ENCODE data around the gene PIP5K1B. TPM values are rescaled to one million over a fixed set of nuclear protein-coding genes. Genes with fewer than 3 reads are reported as not detected.

The PIP5K1B gene
- total RNA-seq, 2 experiments from 2014 or later, result 3.8 to 10.7 TPM

- intact Hi-C loops (cut with micrococcal nuclease; ENCODE audit: unreplicated experiment), result no loop called here
- peaks cover 19% of the 10 kb centered on the region for H3K4me1 ChIP-seq (ENCODE audit: insufficient read depth, low read length, poor library complexity, severe bottlenecking)
- H3K9me2 ChIP-seq (ENCODE audit: insufficient read depth, low read length), result no peaks in the 10 kb centered on the region
- no peak overlapping the region for H3K4me2 ChIP-seq (ENCODE audit: low read length)
- ChIA-PET POLR2A (no interaction called here), CTCF (ENCODE audit: unreplicated experiment) (no interaction called here)
- TF ChIP-seq EZH2phosphoT487 (IDR thresholded peaks at IDR 0.05; ENCODE audit: borderline replicate concordance, low read depth, low read length), result no peak
- TF ChIP-seq CTCF (conservative IDR thresholded peaks at IDR 0.05; ENCODE audit: low read length), result no peak
- no TSS peak for BruUV-seq (replicated peaks)
- no peak overlapping the region for H2AFZ ChIP-seq (ENCODE audit: low read length)
- no peaks in the 10 kb centered on the region for H3K36me3 ChIP-seq (ENCODE audit: insufficient read depth, low read length)
- no peaks in the 10 kb centered on the region for H4K20me1 ChIP-seq (ENCODE audit: insufficient read depth, low read length)
- H3K4me3 ChIP-seq (ENCODE audit: low read depth, low read length, poor library complexity, severe bottlenecking), result no peak overlapping the region
- no peaks in the 10 kb centered on the region for H3K79me2 ChIP-seq (ENCODE audit: insufficient read depth, low read depth, low read length)
- DNase-seq (ENCODE audit: low spot score), result no peak
- no peak overlapping the region for H3K27ac ChIP-seq (ENCODE audit: low read depth, low read length, poor library complexity, severe bottlenecking)
- H3K9me3 ChIP-seq (ENCODE audit: low read length), result no peaks in the 10 kb centered on the region
Observed at GRCh38 chr9:68794898-68795297, 89.9 kb downstream of the PIP5K1B start.

- H3K79me2 ChIP-seq (ENCODE audit: insufficient read depth, low read depth, low read length), result no peaks in the 10 kb centered on the region
- H4K20me1 ChIP-seq (ENCODE audit: insufficient read depth, low read length), result no peaks in the 10 kb centered on the region
- H3K4me2 ChIP-seq (ENCODE audit: low read length), result no peak overlapping the region
- H3K9me3 ChIP-seq (ENCODE audit: low read length), result no peaks in the 10 kb centered on the region
- intact Hi-C loops (cut with micrococcal nuclease; ENCODE audit: unreplicated experiment), result no loop called here
- no peaks in the 10 kb centered on the region for H3K9me2 ChIP-seq (ENCODE audit: insufficient read depth, low read length)
- peaks cover 19% of the 10 kb centered on the region for H3K4me1 ChIP-seq (ENCODE audit: insufficient read depth, low read length, poor library complexity, severe bottlenecking)
- no peak for DNase-seq (ENCODE audit: low spot score)
- TF ChIP-seq CTCF (conservative IDR thresholded peaks at IDR 0.05; ENCODE audit: low read length) (no peak), EZH2phosphoT487 (IDR thresholded peaks at IDR 0.05; ENCODE audit: borderline replicate concordance, low read depth, low read length) (no peak)
- POLR2A ChIA-PET, result no interaction called here
- H2AFZ ChIP-seq (ENCODE audit: low read length), result no peak overlapping the region
- CTCF ChIA-PET (ENCODE audit: unreplicated experiment), result no interaction called here
- no peak overlapping the region for H3K4me3 ChIP-seq (ENCODE audit: low read depth, low read length, poor library complexity, severe bottlenecking)
- no peak overlapping the region for H3K27ac ChIP-seq (ENCODE audit: low read depth, low read length, poor library complexity, severe bottlenecking)
- BruUV-seq (replicated peaks), result no TSS peak
- H3K36me3 ChIP-seq (ENCODE audit: insufficient read depth, low read length), result no peaks in the 10 kb centered on the region
Observed at GRCh38 chr9:68795411-68795810, 90.4 kb downstream of the PIP5K1B start.

- no peaks in the 10 kb centered on the region for H3K79me2 ChIP-seq (ENCODE audit: insufficient read depth, low read depth, low read length)
- intact Hi-C loops (cut with micrococcal nuclease; ENCODE audit: unreplicated experiment), result no loop called here
- no TSS peak for BruUV-seq (replicated peaks)
Observed at GRCh38 chr9:68797116-68797515, 92.1 kb downstream of the PIP5K1B start.

More at GRCh38 chr9:68797116-68797515, 92.1 kb downstream of the PIP5K1B start:
- TF ChIP-seq EZH2phosphoT487 (IDR thresholded peaks at IDR 0.05; ENCODE audit: borderline replicate concordance, low read depth, low read length) (no peak), CTCF (conservative IDR thresholded peaks at IDR 0.05; ENCODE audit: low read length) (no peak)
- no peak overlapping the region for H3K4me3 ChIP-seq (ENCODE audit: low read depth, low read length, poor library complexity, severe bottlenecking)
- no peaks in the 10 kb centered on the region for H3K36me3 ChIP-seq (ENCODE audit: insufficient read depth, low read length)
- no peaks in the 10 kb centered on the region for H4K20me1 ChIP-seq (ENCODE audit: insufficient read depth, low read length)
- H3K9me3 ChIP-seq (ENCODE audit: low read length), result no peaks in the 10 kb centered on the region
- no peak overlapping the region for H3K4me2 ChIP-seq (ENCODE audit: low read length)
- H2AFZ ChIP-seq (ENCODE audit: low read length), result no peak overlapping the region
- ChIA-PET POLR2A (no interaction called here), CTCF (ENCODE audit: unreplicated experiment) (no interaction called here)
- DNase-seq (ENCODE audit: low spot score), result no peak
- no peak overlapping the region for H3K27ac ChIP-seq (ENCODE audit: low read depth, low read length, poor library complexity, severe bottlenecking)
- H3K4me1 ChIP-seq (ENCODE audit: insufficient read depth, low read length, poor library complexity, severe bottlenecking), result peaks cover 24% of the 10 kb centered on the region
- no peaks in the 10 kb centered on the region for H3K9me2 ChIP-seq (ENCODE audit: insufficient read depth, low read length)

Measured in OCI-LY7 (cell line).